ENCODE data around the gene MAST4. TPM values are rescaled to one million over a fixed set of nuclear protein-coding genes. Genes with fewer than 3 reads are reported as not detected.

MAST4 gene
- total and polyA plus RNA-seq, 2 of the 4 experiments (the other 2 are of a cell fraction): 4.8 to 6.8 TPM

- no peak for DNase-seq
- in situ Hi-C loops (cut with MboI; ENCODE audit: low sequenced_read_pairs): no loop called here
- Histone ChIP-seq H3K4ac (ENCODE audit: low read depth, low read length) (no peak overlapping the region), H4K20me1 (ENCODE audit: insufficient read depth, low read length) (no peaks in the 10 kb centered on the region), H3K56ac (ENCODE audit: extremely low read depth, insufficient read depth, low read length) (no peak overlapping the region), H4K91ac (ENCODE audit: insufficient read depth, low read depth, low read length) (no peak overlapping the region), H4K5ac (ENCODE audit: low read depth, low read length) (no peak overlapping the region), H4K8ac (ENCODE audit: low read depth in 2 of 2, low read length in 2 of 2) (no peak overlapping the region), H2BK120ac (ENCODE audit: low read depth, low read length) (no peak overlapping the region), H3K4me3 (ENCODE audit: insufficient read depth, low read depth, low read length) (no peak overlapping the region), H3K18ac (ENCODE audit: low read depth, low read length) (no peak overlapping the region), H3K79me1 (ENCODE audit: low read depth in 1 of 2, low read length in 2 of 2) (peaks cover 0 to 3% of the 10 kb centered on the region in 2 experiments; a peak in 2 of 4 replicates), H3K27ac (ENCODE audit: insufficient read depth, low read length) (no peak overlapping the region), H3K36me3 (ENCODE audit: control insufficient read depth, insufficient read depth, low read length) (peaks cover 8% of the 10 kb centered on the region), H3K4me2 (ENCODE audit: low read depth, low read length) (no peak overlapping the region), H3K27me3 (ENCODE audit: control insufficient read depth, insufficient read depth, low read length) (no peaks in the 10 kb centered on the region), H2AK9ac (replicated peaks; ENCODE audit: low read depth, low read length, poor library complexity) (no peak overlapping the region), H3K9me1 (ENCODE audit: insufficient read depth, low read length) (no peaks in the 10 kb centered on the region), H2AK5ac (ENCODE audit: low read depth, low read length) (no peak overlapping the region), H2AFZ (replicated peaks; ENCODE audit: low read length, poor library complexity) (no peak overlapping the region), H3K14ac (replicated peaks; ENCODE audit: low read depth, low read length) (no peak overlapping the region), H2BK20ac (ENCODE audit: low read depth, low read length) (no peak overlapping the region), H2BK5ac (ENCODE audit: low read depth, low read length, poor library complexity, severe bottlenecking) (no peak overlapping the region), H3K4me1 (ENCODE audit: control insufficient read depth, insufficient read depth, low read length) (peaks cover 8% of the 10 kb centered on the region), H2BK15ac (ENCODE audit: low read depth, low read length) (no peak overlapping the region), H3K9me3 (ENCODE audit: control insufficient read depth, insufficient read depth, low read length) (no peaks in the 10 kb centered on the region), H3K23ac (ENCODE audit: low read depth, low read length) (no peak overlapping the region), H3K9ac (ENCODE audit: low read depth, low read length) (no peak overlapping the region)
- ChIA-PET POLR2A (ENCODE audit: unreplicated experiment) (no interaction called here), CTCF (no interaction called here)
- dilution Hi-C loops (cut with HindIII; ENCODE audit: low sequenced_read_pairs, unreplicated experiment): no loop called here
- no TSS peak for BruUV-seq (replicated peaks)
- TF ChIP-seq ELK1 (IDR thresholded peaks at IDR 0.05; ENCODE audit: borderline replicate concordance, low read depth, low read length): no peak
- TF ChIP-seq RCOR1 (IDR thresholded peaks at IDR 0.05; ENCODE audit: insufficient replicate concordance, low read length): no peak
- no peak for TF ChIP-seq POLR2A (IDR thresholded peaks at IDR 0.05; ENCODE audit: low read depth, low read length)
- TF ChIP-seq RAD21 (IDR thresholded peaks at IDR 0.05; ENCODE audit: low read length): no peak
- no peak for TF ChIP-seq CEBPB (IDR thresholded peaks at IDR 0.05; ENCODE audit: low read depth, low read length)
- TF ChIP-seq CTCF (conservative IDR thresholded peaks at IDR 0.05; ENCODE audit: low read depth, low read length): no peak
- TF ChIP-seq NFE2L2 (IDR thresholded peaks at IDR 0.05; ENCODE audit: low read depth, low read length): no peak
- TF ChIP-seq MXI1 (IDR thresholded peaks at IDR 0.05; ENCODE audit: borderline replicate concordance, low read depth, low read length): no peak
- no peak for TF ChIP-seq MAFK (IDR thresholded peaks at IDR 0.05; ENCODE audit: low read depth, low read length)
- no peak for TF ChIP-seq BHLHE40 (IDR thresholded peaks at IDR 0.05; ENCODE audit: low read depth, low read length)
- TF ChIP-seq RFX5 (IDR thresholded peaks at IDR 0.05; ENCODE audit: low read depth, low read length): no peak
- TF ChIP-seq CHD1 (IDR thresholded peaks at IDR 0.05; ENCODE audit: low read depth, low read length): no peak
- TF ChIP-seq SMC3 (IDR thresholded peaks at IDR 0.05; ENCODE audit: low read depth, low read length): no peak
- ATAC-seq (ENCODE audit: low read depth): no peak
- no CpG with 5 or more reads among the region's 10 CpGs for WGBS, 2 experiments (ENCODE audit: extremely low coverage in 2 of 2, insufficient read length in 1 of 2)
- intact Hi-C loops (cut with micrococcal nuclease): no loop called here
These were observed 504.1 kb downstream of the MAST4 start for GRCh38 chr5:67100301-67100700.

Data from IMR-90 (cell line).